A673 (cell line): ENCODE results near the gene TARS3.

Experiments
- EZH2 ChIP-seq: fragments of 200-600 bp; sonication (generic); IDR thresholded peaks from 2 replicates; pipeline ENCODE4 v1.6.1; 2017; ENCODE audit warnings: borderline replicate concordance, low read depth, mild to moderate bottlenecking, mixed read lengths, antibody characterized with exemption, low read length; ENCODE audit not compliant: poor library complexity, severe bottlenecking
- TF ChIP-seq, protein P1 (sequence below): fragments of 300-800, 200-600 bp; sonication (generic); conservative IDR thresholded peaks from 2 replicates; pipeline ENCODE4 v1.5.1; 2017; ENCODE audit warnings: low read depth, mild to moderate bottlenecking, antibody characterized with exemption, low read length, moderate library complexity, mixed read lengths

DNA sequence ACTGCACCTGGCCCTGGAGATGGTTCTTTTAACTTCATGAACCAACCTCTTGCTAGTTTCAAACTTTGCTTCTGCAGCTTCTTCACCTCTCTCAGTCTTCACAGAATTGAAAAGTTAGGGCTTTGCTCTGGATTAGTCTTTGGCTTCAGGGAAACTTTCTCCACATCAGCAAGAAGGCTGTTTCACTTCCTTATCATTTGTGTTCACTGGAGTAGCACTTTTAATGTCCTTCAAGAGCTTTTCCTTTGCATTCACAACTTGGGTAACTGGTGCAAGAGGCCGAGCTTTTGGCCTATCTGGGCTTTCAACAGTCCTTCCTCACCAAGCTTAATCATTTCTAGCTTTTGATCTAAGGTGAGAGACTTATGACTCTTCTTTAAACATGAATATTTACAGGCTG lies 56.4 kb downstream of the TARS3 start:
- no peak for TF ChIP-seq EZH2
- TF ChIP-seq, protein P1, sequence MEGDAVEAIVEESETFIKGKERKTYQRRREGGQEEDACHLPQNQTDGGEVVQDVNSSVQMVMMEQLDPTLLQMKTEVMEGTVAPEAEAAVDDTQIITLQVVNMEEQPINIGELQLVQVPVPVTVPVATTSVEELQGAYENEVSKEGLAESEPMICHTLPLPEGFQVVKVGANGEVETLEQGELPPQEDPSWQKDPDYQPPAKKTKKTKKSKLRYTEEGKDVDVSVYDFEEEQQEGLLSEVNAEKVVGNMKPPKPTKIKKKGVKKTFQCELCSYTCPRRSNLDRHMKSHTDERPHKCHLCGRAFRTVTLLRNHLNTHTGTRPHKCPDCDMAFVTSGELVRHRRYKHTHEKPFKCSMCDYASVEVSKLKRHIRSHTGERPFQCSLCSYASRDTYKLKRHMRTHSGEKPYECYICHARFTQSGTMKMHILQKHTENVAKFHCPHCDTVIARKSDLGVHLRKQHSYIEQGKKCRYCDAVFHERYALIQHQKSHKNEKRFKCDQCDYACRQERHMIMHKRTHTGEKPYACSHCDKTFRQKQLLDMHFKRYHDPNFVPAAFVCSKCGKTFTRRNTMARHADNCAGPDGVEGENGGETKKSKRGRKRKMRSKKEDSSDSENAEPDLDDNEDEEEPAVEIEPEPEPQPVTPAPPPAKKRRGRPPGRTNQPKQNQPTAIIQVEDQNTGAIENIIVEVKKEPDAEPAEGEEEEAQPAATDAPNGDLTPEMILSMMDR = no peak
